WI38 (cell line): Measurements from ENCODE around the gene RABGAP1.

ENCODE experiments used
- H3K4me3 ChIP-seq: 2 replicates; pipeline ENCODE4 v1.5.1; 2011; ENCODE audit warnings: low read depth, mild to moderate bottlenecking, control low read depth, low read length
- CTCF ChIP-seq: IDR thresholded peaks from 2 replicates; pipeline ENCODE4 v1.5.1; 2012; ENCODE audit warnings: low read depth, mild to moderate bottlenecking, control low read depth, low read length

The RABGAP1 gene

DNA sequence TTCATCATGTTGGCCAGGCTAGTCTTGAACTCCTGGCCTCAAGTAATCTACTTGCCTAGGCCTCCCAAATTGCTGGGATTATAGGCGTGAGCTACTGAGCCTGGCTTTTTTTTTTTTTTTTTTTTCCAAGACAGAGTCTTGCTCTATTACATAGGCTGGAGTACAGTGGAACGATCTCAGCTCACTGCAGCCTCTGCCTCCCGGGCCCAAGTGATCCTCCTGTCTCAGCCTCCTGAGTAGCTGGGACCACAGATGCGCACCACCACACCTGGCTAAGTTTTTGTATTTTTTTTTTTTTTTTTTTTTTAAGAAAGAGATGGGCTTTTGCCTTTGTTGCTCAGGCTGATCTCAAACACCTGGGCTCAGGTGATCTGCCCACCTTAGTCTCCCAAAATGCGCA is 66.4 kb downstream of the RABGAP1 start:
- H3K4me3 ChIP-seq: no peak overlapping the region
- TF ChIP-seq CTCF: no peak

DNA sequence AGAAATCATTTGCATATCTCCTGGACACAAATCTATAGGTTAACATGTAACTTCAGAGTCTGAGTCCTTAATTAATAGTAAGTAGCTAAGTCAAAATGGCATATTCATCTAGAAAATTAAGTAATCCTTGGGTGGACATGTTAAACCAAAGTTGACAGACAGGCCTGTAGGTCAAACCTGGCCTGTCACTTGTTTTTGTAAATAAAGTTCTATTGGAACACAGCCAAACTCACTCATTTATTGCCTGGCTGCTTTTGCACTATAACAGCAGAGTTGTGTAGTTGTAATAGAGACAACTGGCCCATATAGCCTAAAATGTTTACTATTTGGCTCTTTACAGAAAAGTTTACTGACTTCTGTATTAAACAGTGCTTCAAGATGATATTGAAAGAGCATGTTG is 68.1 kb downstream of the RABGAP1 start:
- no peak for TF ChIP-seq CTCF
- no peak overlapping the region for H3K4me3 ChIP-seq

GRCh38 chr9:123011380-123011779 is 70.6 kb downstream of the RABGAP1 start:
- no peak for TF ChIP-seq CTCF

GRCh38 chr9:123011878-123012528 is 71.2 kb downstream of the RABGAP1 start:
- H3K4me3 ChIP-seq: no peak overlapping the region
- no peak for TF ChIP-seq CTCF

More at GRCh38 chr9:123011380-123011779, 70.6 kb downstream of the RABGAP1 start:
- no peak overlapping the region for H3K4me3 ChIP-seq

- H3K4me3 ChIP-seq: no peak overlapping the region
- no peak for TF ChIP-seq CTCF
Measured at GRCh38 chr9:123016631-123017030, 75.8 kb downstream of the RABGAP1 start.

- no peak overlapping the region for H3K4me3 ChIP-seq
- TF ChIP-seq CTCF: no peak
Measured at GRCh38 chr9:123020796-123021195, 80.0 kb downstream of the RABGAP1 start.

DNA sequence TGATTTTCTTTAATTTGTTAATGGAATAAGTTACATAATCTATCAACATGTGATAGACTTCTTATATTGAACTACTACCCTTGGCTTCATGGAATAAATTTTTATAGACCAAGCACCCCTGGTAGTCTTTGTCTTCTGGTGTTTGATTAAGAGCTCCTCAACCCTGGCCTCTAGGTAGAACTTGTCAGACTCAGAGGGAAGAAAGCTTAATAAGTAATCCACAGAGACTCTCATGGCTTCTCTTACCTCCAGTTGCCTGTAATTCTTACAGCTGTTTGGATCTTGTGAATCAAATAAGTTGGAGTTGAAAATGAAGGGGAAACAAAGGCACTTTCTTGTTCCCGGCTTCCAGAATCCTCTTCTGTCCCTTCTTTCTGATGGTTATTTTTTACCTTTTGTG is 85.6 kb downstream of the RABGAP1 start:
- no peak for TF ChIP-seq CTCF
- no peak overlapping the region for H3K4me3 ChIP-seq
